ENCODE results near the gene SEBOX.

SEBOX gene

GRCh38 chr17:28320215-28321061 lies 44.6 kb downstream of the SEBOX start:
- H3K9me3 ChIP-seq, result no peaks in the 10 kb centered on the region
- H3K4me3 ChIP-seq, result no peak overlapping the region

DNA sequence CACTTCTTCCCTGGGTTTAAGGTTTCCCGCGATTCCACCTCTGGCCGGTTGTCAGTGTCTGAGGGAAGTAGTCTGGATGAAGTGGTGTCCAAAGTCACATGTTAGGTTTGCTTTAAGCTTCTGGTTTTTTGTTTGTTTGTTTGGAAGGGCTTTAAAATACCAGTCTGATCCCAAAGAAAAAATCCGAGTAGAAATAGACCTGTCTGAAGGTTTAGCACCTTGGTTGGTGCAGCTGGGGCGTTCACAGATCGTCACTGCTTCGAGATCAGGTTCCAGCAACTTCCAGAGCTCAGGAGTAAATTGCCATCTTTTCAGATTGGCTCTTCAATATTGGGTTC lies 45.4 kb downstream of the SEBOX start:
- Histone ChIP-seq H3K4me1 (peaks cover 0 to 22% (median 13%) of the 10 kb centered on the region in 4 donors), H3K4me3 (peak overlapping the region; percentile 56 to 81), H3K27me3 (no peaks in the 10 kb centered on the region), H3K36me3 (no peaks in the 10 kb centered on the region), H3K27ac (peak overlapping the region; percentile 42 to 44), H3K9me3 (no peaks in the 10 kb centered on the region)
- TF ChIP-seq CTCF (IDR thresholded peaks at IDR 0.05), result no peak
- no peak for DNase-seq
- intact Hi-C loops (cut with DNase I; ENCODE audit: low total_unique reads), result no loop called here

More at GRCh38 chr17:28320215-28321061, 44.6 kb downstream of the SEBOX start:
- Histone ChIP-seq H3K4me1 (peaks cover 0 to 22% (median 13%) of the 10 kb centered on the region in 4 donors), H3K27ac (no peak overlapping the region), H3K36me3 (no peaks in the 10 kb centered on the region), H3K27me3 (no peaks in the 10 kb centered on the region)
- intact Hi-C loops (cut with DNase I; ENCODE audit: low total_unique reads), result no loop called here
- no peak for TF ChIP-seq CTCF (IDR thresholded peaks at IDR 0.05)
- no peak for DNase-seq

DNA sequence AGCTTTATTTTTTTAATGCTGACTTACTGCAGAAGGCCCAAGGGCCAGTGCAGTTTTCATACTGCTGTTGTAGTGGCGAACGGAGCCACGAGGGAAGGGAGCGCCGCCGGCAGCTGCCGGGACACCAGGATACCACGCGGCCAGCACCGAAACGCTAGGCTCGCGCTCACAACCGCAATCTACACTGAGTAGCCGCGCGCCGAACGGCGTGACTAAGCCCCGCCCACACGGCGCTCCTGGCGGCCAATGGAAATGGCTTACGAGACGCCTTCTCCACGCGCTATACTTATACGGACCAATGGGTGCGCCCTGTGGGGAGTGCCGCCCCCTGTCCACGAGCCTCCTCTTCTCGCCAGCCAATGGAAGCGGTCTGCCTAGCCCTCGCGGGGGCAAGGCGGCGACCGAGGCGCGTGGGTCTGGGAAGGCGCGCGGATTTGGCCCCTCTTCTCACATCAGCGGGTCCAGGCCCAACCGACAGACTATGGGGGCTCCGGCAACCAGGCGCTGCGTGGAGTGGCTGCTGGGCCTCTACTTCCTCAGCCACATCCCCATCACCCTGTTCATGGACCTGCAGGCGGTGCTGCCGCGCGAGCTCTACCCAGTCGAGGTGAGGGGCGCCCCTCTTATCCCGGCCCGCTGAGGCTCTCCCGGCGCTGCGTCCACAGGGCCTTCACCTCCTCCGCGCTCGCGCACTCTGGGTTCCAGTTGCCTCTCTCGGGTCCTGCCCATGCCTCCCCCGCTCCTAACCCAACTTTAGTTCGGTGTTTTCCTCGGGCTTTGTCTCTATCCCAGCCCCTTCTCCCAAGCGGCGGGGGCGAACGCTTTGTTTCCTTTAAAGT lies 46.0 kb downstream of the SEBOX start, which contains the start of gene TMEM97:
Gene TMEM97 (plus strand): TSS at position 442 of the 839 bp plus-strand sequence. CDS start 40 bp downstream, at position 482.
- intact Hi-C loops (cut with DNase I; ENCODE audit: low total_unique reads), result no loop called here
- Histone ChIP-seq H3K4me3 (peak within 1 kb of the TSS; percentile 56 to 81), H3K27me3 (no peaks in the 10 kb centered on the region), H3K9me3 (no peaks in the 10 kb centered on the region), H3K4me1 (peaks cover 0 to 22% (median 13%) of the 10 kb centered on the region in 4 donors), H3K27ac (peak within 1 kb of the TSS; percentile 42 to 44), H3K36me3 (no peaks in the 10 kb centered on the region)
- DNase-seq, result peak; percentile 94 to 96
- no peak for TF ChIP-seq CTCF (IDR thresholded peaks at IDR 0.05)

DNA sequence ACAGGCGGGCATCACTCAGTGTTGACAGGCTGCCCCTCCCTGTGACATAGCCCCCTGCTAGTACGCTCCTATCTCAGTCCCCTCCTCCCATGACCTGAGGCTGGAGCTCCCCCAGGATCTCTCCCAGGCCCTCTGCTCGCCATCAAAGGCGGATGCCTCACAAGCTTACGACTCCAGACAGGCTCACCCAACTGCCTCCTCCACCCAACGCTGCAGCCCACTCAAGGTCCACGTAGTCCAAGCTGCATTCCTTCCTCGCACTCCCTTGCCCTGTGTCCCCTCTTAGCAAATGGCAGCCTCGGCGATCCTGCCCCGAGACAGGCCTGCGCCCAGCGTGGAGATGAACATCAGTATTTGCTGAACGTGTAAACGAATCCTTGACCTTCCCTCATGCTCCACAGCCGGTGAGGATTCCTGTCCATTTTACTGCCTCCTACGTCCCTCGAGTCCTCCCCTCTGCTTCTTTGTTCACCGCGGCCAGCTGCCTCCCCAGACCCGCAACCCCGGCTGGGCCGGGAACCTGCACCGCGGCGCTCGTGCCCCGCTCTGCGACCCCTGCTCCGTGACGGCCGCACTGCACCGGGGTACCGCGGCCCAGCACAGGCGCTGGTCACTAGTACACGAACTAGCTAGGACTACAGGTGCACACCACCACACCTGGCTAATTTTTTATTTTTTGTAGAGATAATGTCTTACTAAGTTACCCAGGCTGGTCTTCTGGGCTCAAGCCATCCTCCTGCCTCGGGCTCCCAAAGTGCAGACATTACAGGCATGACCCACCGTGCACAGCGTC lies 46.8 kb downstream of the SEBOX start:
- peak overlapping the region in 1 of 2 donors; percentile 42 for H3K27ac ChIP-seq
- no peak for TF ChIP-seq CTCF (IDR thresholded peaks at IDR 0.05)
- H3K9me3 ChIP-seq, result no peaks in the 10 kb centered on the region
- H3K36me3 ChIP-seq, result no peaks in the 10 kb centered on the region
- peaks cover 0 to 22% (median 13%) of the 10 kb centered on the region in 4 donors for H3K4me1 ChIP-seq
- H3K4me3 ChIP-seq, result peak overlapping the region; percentile 56 to 81
- no peak for DNase-seq
- intact Hi-C loops (cut with DNase I; ENCODE audit: low total_unique reads), result no loop called here
- H3K27me3 ChIP-seq, result no peaks in the 10 kb centered on the region
